ENCODE data around the gene HS3ST6. TPM values are rescaled to one million over a fixed set of nuclear protein-coding genes. Genes with fewer than 3 reads are reported as not detected.
A peak's percentile ranks its signal among the peaks of the same experiment; 100 is the strongest.
"Not testable (repeated sequence)": the region's sequence is repeated elsewhere in the genome, so short reads cannot be mapped to it uniquely, and the experiment has no call there.

Gene HS3ST6
- total RNA-seq, 1 experiment from 2014 or later: not detected

- DNase-seq (ENCODE audit: low read depth); in situ Hi-C loops (cut with HindIII; ENCODE audit: low pct_unique_long_range_greater_than_20kb, low sequenced_read_pairs): not testable (repeated sequence)
Measured at GRCh38 chr16:1897692-1898091, 20.5 kb downstream of the HS3ST6 start.

- no peak for DNase-seq (ENCODE audit: low read depth)
- in situ Hi-C loops (cut with HindIII; ENCODE audit: low pct_unique_long_range_greater_than_20kb, low sequenced_read_pairs): no loop called here
Measured at GRCh38 chr16:1895949-1896675, 22.1 kb downstream of the HS3ST6 start.

GRCh38 chr16:1895068-1895467, 23.1 kb downstream of the HS3ST6 start:
- DNase-seq (ENCODE audit: low read depth): no peak
- in situ Hi-C loops (cut with HindIII; ENCODE audit: low pct_unique_long_range_greater_than_20kb, low sequenced_read_pairs): no loop called here

GRCh38 chr16:1890708-1891050, 27.5 kb downstream of the HS3ST6 start:
- DNase-seq (ENCODE audit: low read depth): no peak
- in situ Hi-C loops (cut with HindIII; ENCODE audit: low pct_unique_long_range_greater_than_20kb, low sequenced_read_pairs): no loop called here

- in situ Hi-C loops (cut with HindIII; ENCODE audit: low pct_unique_long_range_greater_than_20kb, low sequenced_read_pairs): no loop called here
Measured at GRCh38 chr16:1890024-1890707, 28.0 kb downstream of the HS3ST6 start.

GRCh38 chr16:1887711-1888354, 30.4 kb downstream of the HS3ST6 start:
- no peak for DNase-seq (ENCODE audit: low read depth)
- in situ Hi-C loops (cut with HindIII; ENCODE audit: low pct_unique_long_range_greater_than_20kb, low sequenced_read_pairs): no loop called here

More at GRCh38 chr16:1890024-1890707, 28.0 kb downstream of the HS3ST6 start:
- no peak for DNase-seq (ENCODE audit: low read depth)

GRCh38 chr16:1884889-1885288, 33.3 kb downstream of the HS3ST6 start:
- DNase-seq (ENCODE audit: low read depth): no peak
- in situ Hi-C loops (cut with HindIII; ENCODE audit: low pct_unique_long_range_greater_than_20kb, low sequenced_read_pairs): no loop called here

- DNase-seq (ENCODE audit: low read depth): no peak
- in situ Hi-C loops (cut with HindIII; ENCODE audit: low pct_unique_long_range_greater_than_20kb, low sequenced_read_pairs): no loop called here
Measured at GRCh38 chr16:1884155-1884760, 34.0 kb downstream of the HS3ST6 start.

GRCh38 chr16:1881172-1881571, 37.0 kb downstream of the HS3ST6 start:
- DNase-seq (ENCODE audit: low read depth); in situ Hi-C loops (cut with HindIII; ENCODE audit: low pct_unique_long_range_greater_than_20kb, low sequenced_read_pairs): not testable (repeated sequence)

- DNase-seq (ENCODE audit: low read depth): no peak
- in situ Hi-C loops (cut with HindIII; ENCODE audit: low pct_unique_long_range_greater_than_20kb, low sequenced_read_pairs): no loop called here
Measured at GRCh38 chr16:1879477-1879876, 38.7 kb downstream of the HS3ST6 start.

- in situ Hi-C loops (cut with HindIII; ENCODE audit: low pct_unique_long_range_greater_than_20kb, low sequenced_read_pairs): no loop called here
- DNase-seq (ENCODE audit: low read depth): no peak
Measured at GRCh38 chr16:1878256-1878655, 40.0 kb downstream of the HS3ST6 start.

- in situ Hi-C loops (cut with HindIII; ENCODE audit: low pct_unique_long_range_greater_than_20kb, low sequenced_read_pairs): no loop called here
- no peak for DNase-seq (ENCODE audit: low read depth)
Measured at GRCh38 chr16:1877804-1878203, 40.4 kb downstream of the HS3ST6 start.

GRCh38 chr16:1877089-1877488, 41.1 kb downstream of the HS3ST6 start:
- in situ Hi-C loops (cut with HindIII; ENCODE audit: low pct_unique_long_range_greater_than_20kb, low sequenced_read_pairs): no loop called here

GRCh38 chr16:1876468-1876867, 41.7 kb downstream of the HS3ST6 start:
- in situ Hi-C loops (cut with HindIII; ENCODE audit: low pct_unique_long_range_greater_than_20kb, low sequenced_read_pairs): no loop called here

More at GRCh38 chr16:1877089-1877488, 41.1 kb downstream of the HS3ST6 start:
- DNase-seq (ENCODE audit: low read depth): no peak

GRCh38 chr16:1876066-1876465, 42.1 kb downstream of the HS3ST6 start:
- in situ Hi-C loops (cut with HindIII; ENCODE audit: low pct_unique_long_range_greater_than_20kb, low sequenced_read_pairs); DNase-seq (ENCODE audit: low read depth): not testable (repeated sequence)

More at GRCh38 chr16:1876468-1876867, 41.7 kb downstream of the HS3ST6 start:
- no peak for DNase-seq (ENCODE audit: low read depth)

GRCh38 chr16:1874854-1875253, 43.4 kb downstream of the HS3ST6 start:
- in situ Hi-C loops (cut with HindIII; ENCODE audit: low pct_unique_long_range_greater_than_20kb, low sequenced_read_pairs): no loop called here

GRCh38 chr16:1871974-1872635, 46.1 kb downstream of the HS3ST6 start, which contains the start of gene MEIOB:
MEIOB (minus strand) TSS chr16:1872164; CDS start chr16:1868175, 3,989 bp downstream.
- in situ Hi-C loops (cut with HindIII; ENCODE audit: low pct_unique_long_range_greater_than_20kb, low sequenced_read_pairs): no loop called here
- peak; percentile 85 for DNase-seq (ENCODE audit: low read depth)

More at GRCh38 chr16:1874854-1875253, 43.4 kb downstream of the HS3ST6 start:
- peak; percentile 41 for DNase-seq (ENCODE audit: low read depth)

- in situ Hi-C loops (cut with HindIII; ENCODE audit: low pct_unique_long_range_greater_than_20kb, low sequenced_read_pairs): no loop called here
- DNase-seq (ENCODE audit: low read depth): peak; percentile 97
Measured at GRCh38 chr16:1870365-1871082, 47.7 kb downstream of the HS3ST6 start.
